SK-N-SH (cell line): ENCODE measurements around the gene MSL3. TPM values are rescaled to one million over a fixed set of nuclear protein-coding genes. Genes with fewer than 3 reads are reported as not detected.
A peak's percentile ranks its signal among the peaks of the same experiment; 100 is the strongest.

Experiments
- CTCF ChIA-PET: fragments of 300-600, 350-600 bp; formaldehyde crosslinking; extraction: SDS; loops from one replicate; lab custom pipeline; 2021; lab: Yijun Ruan, JAX
- POLR2A ChIA-PET: fragments of 350-600 bp; sonication (Branson Sonifier 250); formaldehyde crosslinking; extraction: SDS; loops from one replicate; lab custom pipeline; 2020; ENCODE audit warnings: antibody characterized with exemption, inconsistent platforms; lab: Yijun Ruan, JAX
- DNase-seq: peaks from one replicate; pipeline ENCODE4 v3.0.0; 2012
- H2AFZ ChIP-seq: fragments of 200-600 bp; sonication (generic); 2 replicates; pipeline ENCODE4 v1.8.1; 2016; ENCODE audit warnings: antibody characterized with exemption, mild to moderate bottlenecking, low read depth
- H3F3A ChIP-seq: fragments of 200-600 bp; sonication (generic); replicated peaks from 2 replicates; pipeline ENCODE3; 2016; ENCODE audit warnings: antibody characterized with exemption, mild to moderate bottlenecking; ENCODE audit not compliant: insufficient read depth
- H3K27ac ChIP-seq, 2 experiments: fragments of 200-500 bp in 1 of 2; fragments of 200-600 bp in 1 of 2; sonication (Bioruptor generic) in 1 of 2; sonication (generic), shearing (Covaris generic) in 1 of 2; 2 replicates each; pipeline versions ENCODE4 v1.5.1 to v1.6.1; 2014 to 2016; ENCODE audit warnings: low read depth in 2 of 2, inconsistent platforms in 1 of 2, low read length in 1 of 2, mild to moderate bottlenecking in 1 of 2, mixed read lengths in 1 of 2
- H3K27me3 ChIP-seq: fragments of 200-600 bp; sonication (generic), shearing (Covaris generic); 2 replicates; pipeline ENCODE4 v1.6.1; 2016; ENCODE audit warnings: mixed run types; ENCODE audit not compliant: insufficient read depth
- H3K36me3 ChIP-seq, 2 experiments: fragments of 200-500 bp in 1 of 2; fragments of 200-600 bp in 1 of 2; sonication (Bioruptor generic) in 1 of 2; sonication (generic) in 1 of 2; replicated peaks in 1 of 2; 2 replicates each; pipeline versions ENCODE3 to v1.5.1; 2014 to 2016; ENCODE audit warnings: low read length in 1 of 2, mild to moderate bottlenecking in 1 of 2; ENCODE audit not compliant: insufficient read depth in 2 of 2, control insufficient read depth in 1 of 2
- H3K4me1 ChIP-seq, 2 experiments: fragments of 200-500 bp in 1 of 2; fragments of 200-600 bp in 1 of 2; sonication (Bioruptor generic) in 1 of 2; sonication (generic), shearing (Covaris generic) in 1 of 2; 2 replicates each; pipeline versions ENCODE4 v1.5.1 to v1.6.1; 2014 to 2016; ENCODE audit warnings: low read depth in 1 of 2, low read length in 1 of 2, mixed run types in 1 of 2; ENCODE audit not compliant: insufficient read depth in 2 of 2, control insufficient read depth in 1 of 2
- H3K4me2 ChIP-seq: fragments of 200-600 bp; sonication (generic), shearing (Covaris generic); 2 replicates; pipeline ENCODE4 v1.6.1; 2017; ENCODE audit warnings: mixed run types
- H3K4me3 ChIP-seq, 2 experiments: fragments of 200-500 bp in 1 of 2; fragments of 200-600 bp in 1 of 2; sonication (Bioruptor generic) in 1 of 2; sonication (generic), shearing (Covaris generic) in 1 of 2; 2 replicates each; pipeline versions ENCODE4 v1.5.1 to v1.8.1; 2014 to 2016; ENCODE audit warnings: low read depth in 2 of 2, inconsistent platforms in 1 of 2, low read length in 1 of 2, mild to moderate bottlenecking in 1 of 2, mixed read lengths in 1 of 2, moderate library complexity in 1 of 2
- H3K79me2 ChIP-seq: fragments of 200-600 bp; sonication (generic); 2 replicates; pipeline ENCODE4 v1.8.1; 2017; ENCODE audit warnings: mild to moderate bottlenecking; ENCODE audit not compliant: insufficient read depth
- H3K9ac ChIP-seq: fragments of 200-600 bp; sonication (generic); 2 replicates; pipeline ENCODE4 v1.6.1; 2017; ENCODE audit warnings: mixed run types
- H3K9me2 ChIP-seq: fragments of 200-600 bp; sonication (generic); 2 replicates; pipeline ENCODE4 v1.6.1; 2017; ENCODE audit warnings: mixed run types
- H3K9me3 ChIP-seq: fragments of 200-600 bp; sonication (generic); 2 replicates; pipeline ENCODE4 v1.6.1; 2017; ENCODE audit warnings: mixed run types, mild to moderate bottlenecking, moderate library complexity
- H4K20me1 ChIP-seq: fragments of 200-600 bp; sonication (generic); 2 replicates; pipeline ENCODE4 v1.6.1; 2017; ENCODE audit warnings: mild to moderate bottlenecking, mixed run types; ENCODE audit not compliant: insufficient read depth
- CTCF ChIP-seq: fragments of 200-600 bp; sonication (generic); IDR thresholded peaks from 2 replicates; pipeline ENCODE4 v1.6.1; 2017; ENCODE audit warnings: antibody characterized with exemption, mild to moderate bottlenecking, moderate library complexity
- EZH2phosphoT487 ChIP-seq: fragments of 200-600 bp; sonication (generic); IDR thresholded peaks from 2 replicates; pipeline ENCODE4 v1.6.1; 2017; ENCODE audit warnings: low read depth, mixed run types, mild to moderate bottlenecking, antibody characterized with exemption, moderate library complexity, borderline replicate concordance
- FOSL2 ChIP-seq: IDR thresholded peaks from 2 replicates; pipeline ENCODE4 v1.4.0; 2012; ENCODE audit warnings: low read depth, mild to moderate bottlenecking, moderate library complexity, borderline replicate concordance
- FOXM1 ChIP-seq: IDR thresholded peaks from 2 replicates; pipeline ENCODE4 v1.4.0; 2012; ENCODE audit warnings: low read depth, mild to moderate bottlenecking
- JUND ChIP-seq: IDR thresholded peaks from 2 replicates; pipeline ENCODE4 v1.4.0; 2012
- MEF2A ChIP-seq: IDR thresholded peaks from 2 replicates; pipeline ENCODE4 v1.4.0; 2012; ENCODE audit warnings: low read depth, borderline replicate concordance
- NFIC ChIP-seq: IDR thresholded peaks from 2 replicates; pipeline ENCODE4 v1.4.0; 2012; ENCODE audit warnings: borderline replicate concordance
- RAD21 ChIP-seq: IDR thresholded peaks from 2 replicates; pipeline ENCODE4 v1.6.1; 2012; ENCODE audit warnings: mild to moderate bottlenecking, low read length
- RCOR1 ChIP-seq: fragments of 150-350 bp; IDR thresholded peaks from 2 replicates; pipeline ENCODE4 v1.6.1; 2017; ENCODE audit warnings: antibody characterized with exemption, low read length
- SMC3 ChIP-seq: IDR thresholded peaks from 2 replicates; pipeline ENCODE4 v1.6.1; 2012; ENCODE audit warnings: low read depth, low read length, improper control_type of control experiment
- TAF1 ChIP-seq: IDR thresholded peaks from 2 replicates; pipeline ENCODE4 v1.6.1; 2012; ENCODE audit warnings: low read depth, mild to moderate bottlenecking, low read length, moderate library complexity, borderline replicate concordance
- TCF12 ChIP-seq: IDR thresholded peaks from 2 replicates; pipeline ENCODE4 v1.4.0; 2012
- TEAD4 ChIP-seq: IDR thresholded peaks from 2 replicates; pipeline ENCODE4 v1.4.0; 2012; ENCODE audit warnings: mild to moderate bottlenecking, borderline replicate concordance; ENCODE audit not compliant: insufficient read depth
- YY1 ChIP-seq: IDR thresholded peaks from 2 replicates; pipeline ENCODE4 v1.4.0; 2012; ENCODE audit warnings: low read depth, mild to moderate bottlenecking
- WGBS: methylation state at CpG from one replicate; pipeline ENCODE4 v1.1.6; 2017; ENCODE audit warnings: low lambda C conversion rate; 5-methylcytosine and 5-hydroxymethylcytosine counted together
- polyA plus RNA-seq, 3 experiments: library from polyadenylated mRNA; depleted of rRNA; stranded (reverse); fragments of >200 nt; gene quantifications; 2 replicates each; pipeline ENCODE4 v1.2.3, GENCODE V29; 2012

MSL3 gene
- polyA plus RNA-seq, 1 of the 3 experiments (the other 2 are of a cell fraction): 21.8 TPM

GRCh38 chrX:11755724-11756123 is 2.3 kb upstream of the MSL3 start:
- CTCF ChIA-PET: no interaction called here
- H3K9ac ChIP-seq: no peak overlapping the region
- TF ChIP-seq FOXM1: no peak
- TF ChIP-seq, all 33 proteins: peak for 0
- H4K20me1 ChIP-seq: no peaks in the 10 kb centered on the region
- H3K79me2 ChIP-seq: peaks cover 9% of the 10 kb centered on the region
- H3K9me3 ChIP-seq: no peaks in the 10 kb centered on the region
- peaks cover 12% of the 10 kb centered on the region for H3F3A ChIP-seq
- no peak overlapping the region for H3K4me3 ChIP-seq
- POLR2A ChIA-PET: no interaction called here
- peaks cover 1% of the 10 kb centered on the region in 2 experiments for H3K36me3 ChIP-seq
- peaks cover 11% of the 10 kb centered on the region for H3K27me3 ChIP-seq
- H3K4me1 ChIP-seq: no peaks in the 10 kb centered on the region; a peak in 2 of 4 replicates
- H3K9me2 ChIP-seq: no peaks in the 10 kb centered on the region
- H2AFZ ChIP-seq: no peak overlapping the region
- H3K27ac ChIP-seq: no peak overlapping the region
- 39% methylated on average over 2 of the region's 2 CpGs for WGBS
- H3K4me2 ChIP-seq: no peak overlapping the region
- no peak for DNase-seq

GRCh38 chrX:11756354-11757318 is 1.4 kb upstream of the MSL3 start:
- CTCF ChIA-PET: interaction anchor here (1.3 to 1.5 kb wide), 2 partner anchors 9 to 14 kb away, joined by 4 to 6 read pairs; no protein-coding TSS in a partner anchor
- H3K4me3 ChIP-seq: 0 out of 4 replicates have a peak overlapping the region, but pooled peaks of 1 of the 2 experiments have one; percentile 55
- no peak for TF ChIP-seq YY1
- TF ChIP-seq, all 33 proteins: peak for 0
- H3K4me2 ChIP-seq: peak overlapping the region; percentile 75; the same call in 1 of the 2 replicates
- H3K4me1 ChIP-seq: peaks cover 0 to 5% of the 10 kb centered on the region in 2 experiments; a peak in 3 of 4 replicates
- no peak overlapping the region for H3K27ac ChIP-seq
- H3K27me3 ChIP-seq: peaks cover 11% of the 10 kb centered on the region
- POLR2A ChIA-PET: no interaction called here
- DNase-seq: no peak
- no peaks in the 10 kb centered on the region for H4K20me1 ChIP-seq
- H3F3A ChIP-seq: peaks cover 12% of the 10 kb centered on the region
- H3K9me3 ChIP-seq: no peaks in the 10 kb centered on the region
- H3K36me3 ChIP-seq: peaks cover 10% of the 10 kb centered on the region in 2 experiments
- 46% methylated on average over 15 of the region's 15 CpGs for WGBS
- H3K9ac ChIP-seq: no peak overlapping the region
- H2AFZ ChIP-seq: peak overlapping the region; percentile 67
- H3K9me2 ChIP-seq: no peaks in the 10 kb centered on the region
- H3K79me2 ChIP-seq: peaks cover 15% of the 10 kb centered on the region

- no peak for DNase-seq
- no peaks in the 10 kb centered on the region for H3K9me2 ChIP-seq
- peaks cover 0 to 5% of the 10 kb centered on the region in 2 experiments; a peak in 3 of 4 replicates for H3K4me1 ChIP-seq
- WGBS: 13% methylated on average over 6 of the region's 14 CpGs
- no peaks in the 10 kb centered on the region for H3K9me3 ChIP-seq
- peaks cover 11% of the 10 kb centered on the region for H3K27me3 ChIP-seq
- H3K27ac ChIP-seq: peak overlapping the region; percentile 56 to 58
- H2AFZ ChIP-seq: peak overlapping the region; percentile 67
- no peak for TF ChIP-seq RCOR1
- TF ChIP-seq EZH2phosphoT487: no peak
- TF ChIP-seq NFIC: no peak
- TF ChIP-seq CTCF: no peak
- TF ChIP-seq TAF1: no peak
- no peak for TF ChIP-seq SMC3
- no peak for TF ChIP-seq RAD21
- TF ChIP-seq TCF12: no peak
- no peak for TF ChIP-seq TEAD4
- no peak for TF ChIP-seq JUND
- TF ChIP-seq MEF2A: no peak
- no peak for TF ChIP-seq FOSL2
- ChIA-PET CTCF (interaction anchor here (1.3 to 1.5 kb wide), 3 partner anchors 10 to 227 kb away, joined by 4 to 6 read pairs (median 4); no protein-coding TSS in a partner anchor), POLR2A (no interaction called here)
- H3K9ac ChIP-seq: peak overlapping the region; percentile 60; the same call in 1 of the 2 replicates
- peaks cover 17 to 18% of the 10 kb centered on the region in 2 experiments for H3K36me3 ChIP-seq
- H4K20me1 ChIP-seq: no peaks in the 10 kb centered on the region
- peaks cover 15% of the 10 kb centered on the region for H3K79me2 ChIP-seq
- H3F3A ChIP-seq: peaks cover 12% of the 10 kb centered on the region
- peak overlapping the region; percentile 55 to 60 for H3K4me3 ChIP-seq
- H3K4me2 ChIP-seq: peak overlapping the region; percentile 75
Measured at GRCh38 chrX:11757397-11757718, 679 bp upstream of the MSL3 start.
